ENCODE data around the gene THBS2. TPM values are rescaled to one million over a fixed set of nuclear protein-coding genes. Genes with fewer than 3 reads are reported as not detected.

Gene THBS2
- total RNA-seq, 2 experiments from 2014 or later, result not detected

GRCh38 chr6:169246445-169246844 lies 7.2 kb downstream of the THBS2 start:
- Mint-ChIP-seq H3K4me3 (no peak overlapping the region), H3K27me3 (peaks cover 11% of the 10 kb centered on the region), H3K36me3 (ENCODE audit: low read depth) (no peaks in the 10 kb centered on the region), H3K4me1 (no peaks in the 10 kb centered on the region), H3K9me3 (ENCODE audit: low read depth) (peaks cover 4% of the 10 kb centered on the region), H3K27ac (no peak overlapping the region)
- intact Hi-C loops (cut with DNase I, micrococcal nuclease), result no loop called here
- DNase-seq (no peak), ATAC-seq (no peak)
- ChIA-PET CTCF (no interaction called here), POLR2A (no interaction called here)

DNA sequence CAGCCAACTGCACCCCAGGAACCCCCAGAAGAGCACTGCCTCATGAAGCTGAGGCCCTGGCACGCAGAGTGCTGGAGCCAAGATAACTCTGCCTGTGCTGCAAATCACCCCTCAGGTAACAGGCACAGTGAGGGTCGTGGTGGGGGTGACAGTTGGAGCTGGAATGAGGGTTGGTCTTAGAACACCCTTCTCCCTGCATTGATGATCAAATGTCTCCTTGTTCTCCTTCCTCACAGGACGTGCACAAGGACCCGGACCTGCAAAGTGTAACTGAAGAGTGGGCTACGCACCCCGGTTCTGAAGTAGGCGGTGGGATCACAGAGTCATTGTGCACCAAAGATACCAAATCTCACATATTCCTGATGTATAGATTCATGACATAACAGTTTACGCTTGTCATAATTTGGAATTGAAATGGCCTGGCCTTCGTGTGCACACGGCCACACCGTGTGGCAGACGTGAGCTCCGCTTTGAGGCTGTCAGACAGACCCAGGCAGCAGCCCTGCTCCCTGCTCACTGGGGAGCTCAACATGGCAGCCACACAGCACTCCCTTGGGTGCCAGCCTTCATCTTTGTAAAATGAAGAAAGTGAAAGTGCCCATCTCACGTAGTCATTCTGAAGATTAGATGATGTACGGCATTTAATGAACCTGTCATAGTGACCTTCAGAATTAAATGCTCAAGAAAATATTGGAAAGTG lies 8.8 kb downstream of the THBS2 start:
- ATAC-seq, result no peak
- CTCF ChIA-PET, result no interaction called here
- Mint-ChIP-seq H3K4me3 (no peak overlapping the region), H3K36me3 (ENCODE audit: low read depth) (no peaks in the 10 kb centered on the region), H3K9me3 (ENCODE audit: low read depth) (peaks cover 4% of the 10 kb centered on the region), H3K27ac (no peak overlapping the region), H3K27me3 (no peaks in the 10 kb centered on the region), H3K4me1 (no peaks in the 10 kb centered on the region)
- intact Hi-C loops (cut with DNase I, micrococcal nuclease), result no loop called here
- DNase-seq, result no peak
- POLR2A ChIA-PET, result no interaction called here

DNA sequence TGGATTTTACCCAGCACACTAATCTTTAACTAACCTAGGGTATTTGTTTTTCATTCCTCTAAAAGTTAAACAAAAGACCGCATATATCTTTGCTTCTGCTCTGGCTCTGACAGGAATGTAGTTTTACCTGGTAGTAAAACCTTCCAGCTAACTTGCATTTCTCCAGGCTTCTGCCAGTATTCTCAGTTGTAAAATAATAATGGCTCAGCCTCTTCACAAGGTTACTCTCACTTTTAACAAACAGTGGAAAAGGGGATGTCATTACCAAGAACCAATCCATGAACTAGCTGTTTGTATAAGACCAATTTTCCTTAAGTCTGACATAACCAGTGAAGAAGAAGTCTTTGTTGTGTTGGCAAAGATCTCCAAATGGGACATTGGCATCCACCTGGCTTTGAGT lies 10.0 kb downstream of the THBS2 start:
- no peak overlapping the region for H3K4me3 Mint-ChIP-seq
- H3K9me3 Mint-ChIP-seq (ENCODE audit: low read depth), result peaks cover 4% of the 10 kb centered on the region
- no peaks in the 10 kb centered on the region for H3K4me1 Mint-ChIP-seq
- CTCF ChIA-PET, result no interaction called here
- peaks cover 3% of the 10 kb centered on the region for H3K27me3 Mint-ChIP-seq
- H3K27ac Mint-ChIP-seq, result no peak overlapping the region
- no peak for ATAC-seq
- H3K36me3 Mint-ChIP-seq (ENCODE audit: low read depth), result no peaks in the 10 kb centered on the region
- intact Hi-C loops (cut with DNase I, micrococcal nuclease), result no loop called here
- POLR2A ChIA-PET, result no interaction called here
- no peak for DNase-seq

DNA sequence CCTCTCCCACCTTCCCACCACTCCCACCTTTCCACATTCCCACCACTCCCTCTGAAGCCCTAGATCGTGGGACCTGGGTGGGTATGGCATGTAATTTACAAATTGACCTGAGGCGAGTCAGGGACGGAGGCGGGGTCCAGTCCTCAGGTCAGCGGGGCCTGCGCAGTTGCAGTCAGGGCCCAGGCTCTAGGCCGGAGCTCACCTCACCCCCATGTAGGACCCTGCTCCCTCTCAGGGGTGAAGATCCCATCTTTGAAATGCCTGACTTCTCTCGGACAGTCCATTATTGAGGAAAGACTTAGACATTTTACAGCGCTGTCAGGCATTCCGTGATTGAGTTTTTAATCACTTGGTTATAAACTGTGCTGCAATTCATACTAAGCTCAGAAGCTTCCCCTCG lies 10.5 kb downstream of the THBS2 start:
- H3K36me3 Mint-ChIP-seq (ENCODE audit: low read depth), result no peaks in the 10 kb centered on the region
- intact Hi-C loops (cut with DNase I, micrococcal nuclease), result no loop called here
- H3K9me3 Mint-ChIP-seq (ENCODE audit: low read depth), result peaks cover 4% of the 10 kb centered on the region
- H3K27me3 Mint-ChIP-seq, result peaks cover 3% of the 10 kb centered on the region
- ChIA-PET POLR2A (no interaction called here), CTCF (no interaction called here)
- no peak overlapping the region for H3K4me3 Mint-ChIP-seq
- H3K27ac Mint-ChIP-seq, result no peak overlapping the region
- DNase-seq (no peak), ATAC-seq (no peak)
- no peaks in the 10 kb centered on the region for H3K4me1 Mint-ChIP-seq

DNA sequence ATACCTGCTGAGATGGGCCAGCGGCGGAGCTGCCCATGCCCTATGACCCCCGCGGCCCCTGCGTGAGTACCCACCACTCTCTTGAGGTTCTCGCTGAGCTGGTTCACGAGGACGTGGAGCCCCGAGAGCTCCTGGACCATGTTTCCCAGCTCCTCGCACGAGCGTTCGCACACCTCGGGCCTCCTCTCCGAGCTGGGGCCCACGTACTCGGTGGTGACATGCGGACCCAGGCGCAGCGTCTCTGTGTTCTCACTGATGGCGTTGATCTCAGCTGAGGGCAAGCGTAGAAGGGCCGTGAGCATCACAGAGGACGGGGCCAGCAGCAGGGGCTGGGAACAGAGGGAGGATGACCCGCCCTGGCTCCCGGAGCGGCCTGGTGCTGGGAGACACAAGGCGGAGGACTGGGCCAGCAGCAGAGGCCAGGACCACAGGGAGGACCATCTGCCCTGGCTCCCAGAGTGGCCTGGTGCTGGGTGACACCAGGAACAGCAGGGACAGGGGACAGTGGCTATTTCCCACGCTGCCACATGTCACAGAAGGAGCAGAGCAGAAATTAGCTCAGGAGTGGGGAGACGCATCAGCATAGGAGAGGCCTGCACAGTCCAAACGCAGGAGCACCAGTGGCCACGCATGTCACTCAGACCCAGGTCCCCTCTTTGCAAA lies 11.8 kb downstream of the THBS2 start:
- ATAC-seq, result no peak
- no peak overlapping the region for H3K27ac Mint-ChIP-seq

GRCh38 chr6:169240591-169241390 lies 12.9 kb downstream of the THBS2 start:
- Mint-ChIP-seq H3K4me1 (no peaks in the 10 kb centered on the region), H3K27me3 (peaks cover 3% of the 10 kb centered on the region)
- intact Hi-C loops (cut with DNase I, micrococcal nuclease), result no loop called here

More for the DNA sequence above, 11.8 kb downstream of the THBS2 start:
- intact Hi-C loops (cut with DNase I, micrococcal nuclease), result no loop called here
- Mint-ChIP-seq H3K9me3 (ENCODE audit: low read depth) (no peaks in the 10 kb centered on the region), H3K4me1 (no peaks in the 10 kb centered on the region), H3K4me3 (no peak overlapping the region), H3K36me3 (ENCODE audit: low read depth) (no peaks in the 10 kb centered on the region), H3K27me3 (peaks cover 3% of the 10 kb centered on the region)
- no peak for DNase-seq
- CTCF ChIA-PET, result no interaction called here
- POLR2A ChIA-PET, result no interaction called here

GRCh38 chr6:169240125-169240524 lies 13.5 kb downstream of the THBS2 start:
- CTCF ChIA-PET, result no interaction called here
- Mint-ChIP-seq H3K36me3 (ENCODE audit: low read depth) (no peaks in the 10 kb centered on the region), H3K4me3 (no peak overlapping the region), H3K27ac (no peak overlapping the region), H3K27me3 (peaks cover 3% of the 10 kb centered on the region), H3K4me1 (no peaks in the 10 kb centered on the region), H3K9me3 (ENCODE audit: low read depth) (no peaks in the 10 kb centered on the region)
- POLR2A ChIA-PET, result no interaction called here
- intact Hi-C loops (cut with DNase I, micrococcal nuclease), result no loop called here
- no peak for DNase-seq
- no peak for ATAC-seq

More at GRCh38 chr6:169240591-169241390, 12.9 kb downstream of the THBS2 start:
- DNase-seq (no peak), ATAC-seq (no peak)
- CTCF ChIA-PET, result no interaction called here
- no peak overlapping the region for H3K4me3 Mint-ChIP-seq
- no peaks in the 10 kb centered on the region for H3K9me3 Mint-ChIP-seq (ENCODE audit: low read depth)
- POLR2A ChIA-PET, result no interaction called here
- H3K36me3 Mint-ChIP-seq (ENCODE audit: low read depth), result no peaks in the 10 kb centered on the region
- H3K27ac Mint-ChIP-seq, result no peak overlapping the region

GRCh38 chr6:169239181-169239580 lies 14.5 kb downstream of the THBS2 start:
- Mint-ChIP-seq H3K9me3 (ENCODE audit: low read depth) (peaks cover 2% of the 10 kb centered on the region), H3K36me3 (ENCODE audit: low read depth) (no peaks in the 10 kb centered on the region), H3K4me1 (no peaks in the 10 kb centered on the region), H3K4me3 (no peak overlapping the region), H3K27ac (no peak overlapping the region), H3K27me3 (peaks cover 3% of the 10 kb centered on the region)
- ChIA-PET CTCF (no interaction called here), POLR2A (no interaction called here)
- DNase-seq (no peak), ATAC-seq (no peak)
- intact Hi-C loops (cut with DNase I, micrococcal nuclease), result no loop called here

GRCh38 chr6:169238766-169239165 lies 14.9 kb downstream of the THBS2 start:
- H3K27me3 Mint-ChIP-seq, result peaks cover 3% of the 10 kb centered on the region
- intact Hi-C loops (cut with DNase I, micrococcal nuclease), result no loop called here

GRCh38 chr6:169237496-169238134 lies 16.0 kb downstream of the THBS2 start:
- ChIA-PET POLR2A (no interaction called here), CTCF (no interaction called here)
- no peaks in the 10 kb centered on the region for H3K36me3 Mint-ChIP-seq (ENCODE audit: low read depth)
- ATAC-seq (no peak), DNase-seq (no peak)
- no peak overlapping the region for H3K4me3 Mint-ChIP-seq
- peaks cover 15% of the 10 kb centered on the region for H3K9me3 Mint-ChIP-seq (ENCODE audit: low read depth)
- peaks cover 3% of the 10 kb centered on the region for H3K27me3 Mint-ChIP-seq
- intact Hi-C loops (cut with DNase I, micrococcal nuclease), result no loop called here
- no peaks in the 10 kb centered on the region for H3K4me1 Mint-ChIP-seq
- H3K27ac Mint-ChIP-seq, result no peak overlapping the region

More at GRCh38 chr6:169238766-169239165, 14.9 kb downstream of the THBS2 start:
- Mint-ChIP-seq H3K9me3 (ENCODE audit: low read depth) (peaks cover 6% of the 10 kb centered on the region), H3K36me3 (ENCODE audit: low read depth) (no peaks in the 10 kb centered on the region), H3K27ac (no peak overlapping the region), H3K4me1 (no peaks in the 10 kb centered on the region), H3K4me3 (no peak overlapping the region)
- ChIA-PET CTCF (no interaction called here), POLR2A (no interaction called here)
- no peak for DNase-seq
- ATAC-seq, result no peak

DNA sequence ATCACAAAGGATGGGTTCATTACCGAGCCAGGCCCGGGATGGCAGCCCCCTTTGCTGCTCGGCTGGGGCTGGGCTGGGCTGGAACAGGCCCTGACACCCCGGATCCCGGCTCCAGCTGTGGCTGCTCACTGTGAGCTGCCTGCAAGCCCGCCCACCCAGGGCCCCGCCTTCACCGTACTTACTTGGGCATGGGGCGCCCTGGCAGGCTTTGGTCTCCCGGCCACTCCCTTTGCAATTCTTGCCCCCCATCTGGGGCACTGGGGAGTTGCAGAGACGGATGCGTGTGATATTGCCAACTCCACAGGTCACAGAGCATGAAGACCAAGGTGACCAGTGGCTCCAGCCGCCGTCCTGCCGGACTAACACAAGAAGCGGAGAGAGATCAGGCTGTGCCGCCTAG lies 16.7 kb downstream of the THBS2 start:
- peaks cover 3% of the 10 kb centered on the region for H3K27me3 Mint-ChIP-seq

More for the DNA sequence above, 16.7 kb downstream of the THBS2 start:
- Mint-ChIP-seq H3K4me1 (no peaks in the 10 kb centered on the region), H3K36me3 (ENCODE audit: low read depth) (no peaks in the 10 kb centered on the region), H3K4me3 (no peak overlapping the region), H3K27ac (no peak overlapping the region), H3K9me3 (ENCODE audit: low read depth) (peaks cover 16% of the 10 kb centered on the region)
- DNase-seq (no peak), ATAC-seq (no peak)
- ChIA-PET POLR2A (no interaction called here), CTCF (no interaction called here)
- intact Hi-C loops (cut with DNase I, micrococcal nuclease), result no loop called here
